Osteoblast (primary cell): ENCODE measurements around the gene TBL1X. TPM values are rescaled to one million over a fixed set of nuclear protein-coding genes. Genes with fewer than 3 reads are reported as not detected.
A peak's percentile ranks its signal among the peaks of the same experiment; 100 is the strongest.

Experiments
- DNase-seq: peaks from one replicate; pipeline ENCODE4 v3.0.0; 2011; ENCODE audit warnings: low spot score, mixed read lengths; ENCODE audit not compliant: insufficient read length; ENCODE audit errors: missing footprints
- H2AFZ ChIP-seq: 2 replicates; pipeline ENCODE4 v1.6.0; 2011; ENCODE audit warnings: mild to moderate bottlenecking, low read length
- H3K27ac ChIP-seq: 2 replicates; pipeline ENCODE4 v1.5.1; 2011; ENCODE audit warnings: mild to moderate bottlenecking, low read depth, low read length, moderate library complexity
- H3K27me3 ChIP-seq: 2 replicates; pipeline ENCODE4 v1.6.0; 2012; ENCODE audit warnings: mild to moderate bottlenecking, control low read depth, inconsistent platforms, low read length, moderate library complexity; ENCODE audit not compliant: insufficient read depth
- H3K36me3 ChIP-seq: 2 replicates; pipeline ENCODE4 v1.5.1; 2011; ENCODE audit warnings: mild to moderate bottlenecking, low read length, control low read depth, moderate library complexity; ENCODE audit not compliant: insufficient read depth
- H3K4me1 ChIP-seq: 2 replicates; pipeline ENCODE4 v1.5.1; 2011; ENCODE audit warnings: mild to moderate bottlenecking, low read length, control low read depth, moderate library complexity; ENCODE audit not compliant: insufficient read depth
- H3K4me2 ChIP-seq: 2 replicates; pipeline ENCODE4 v1.6.0; 2011; ENCODE audit warnings: mild to moderate bottlenecking, low read length; ENCODE audit not compliant: insufficient read depth
- H3K4me3 ChIP-seq: fragments of 200-600 bp; sonication (generic); 3 replicates; pipeline ENCODE4 v1.5.1; 2012; ENCODE audit warnings: mild to moderate bottlenecking, low read length, inconsistent platforms; ENCODE audit not compliant: insufficient read depth
- H3K79me2 ChIP-seq: 2 replicates; pipeline ENCODE4 v1.6.0; 2012; ENCODE audit warnings: mild to moderate bottlenecking, low read length, control low read depth, inconsistent platforms; ENCODE audit not compliant: insufficient read depth
- H3K9me3 ChIP-seq: 2 replicates; pipeline ENCODE4 v1.5.1; 2011; ENCODE audit warnings: low read depth, low read length, control low read depth
- H4K20me1 ChIP-seq: 2 replicates; pipeline ENCODE4 v1.6.0; 2012; ENCODE audit warnings: mild to moderate bottlenecking, low read length, control low read depth; ENCODE audit not compliant: insufficient read depth
- CTCF ChIP-seq: IDR thresholded peaks from 2 replicates; pipeline ENCODE4 v1.5.1; 2011; ENCODE audit warnings: mild to moderate bottlenecking, low read depth, low read length, moderate library complexity; ENCODE audit errors: extremely low read depth
- total RNA-seq: library from RNA; depleted of rRNA; stranded (reverse); fragments of >200 nt; gene quantifications from 2 replicates; pipeline ENCODE4 v1.2.3, GENCODE V29; 2012

The TBL1X gene
- total RNA-seq, 1 donor = 15.2 TPM

- TF ChIP-seq CTCF = no peak
- Histone ChIP-seq H3K27me3 (no peaks in the 10 kb centered on the region), H2AFZ (peak overlapping the region; percentile 32), H3K4me2 (peak overlapping the region; percentile 39), H3K4me3 (peak overlapping the region; percentile 3), H3K9me3 (no peaks in the 10 kb centered on the region), H3K4me1 (peaks cover 8% of the 10 kb centered on the region), H3K36me3 (no peaks in the 10 kb centered on the region), H3K27ac (peak overlapping the region; percentile 44), H4K20me1 (no peaks in the 10 kb centered on the region), H3K79me2 (no peaks in the 10 kb centered on the region)
- DNase-seq = no peak
Measured at GRCh38 chrX:9604111-9604907, 139.5 kb downstream of the TBL1X start.

GRCh38 chrX:9604908-9605306 lies 140.0 kb downstream of the TBL1X start:
- Histone ChIP-seq H3K27ac (peak overlapping the region; percentile 44), H3K4me3 (peak overlapping the region; percentile 3), H2AFZ (peak overlapping the region; percentile 32), H3K27me3 (no peaks in the 10 kb centered on the region), H3K4me2 (peak overlapping the region; percentile 39), H3K36me3 (no peaks in the 10 kb centered on the region), H3K79me2 (no peaks in the 10 kb centered on the region), H3K4me1 (peaks cover 8% of the 10 kb centered on the region), H3K9me3 (no peaks in the 10 kb centered on the region), H4K20me1 (no peaks in the 10 kb centered on the region)
- DNase-seq = no peak
- no peak for TF ChIP-seq CTCF

- peaks cover 8% of the 10 kb centered on the region for H3K4me1 ChIP-seq
- no peaks in the 10 kb centered on the region for H3K36me3 ChIP-seq
- no peak overlapping the region for H3K4me3 ChIP-seq
- no peaks in the 10 kb centered on the region for H3K79me2 ChIP-seq
- TF ChIP-seq CTCF = no peak
- H4K20me1 ChIP-seq = no peaks in the 10 kb centered on the region
- H3K27ac ChIP-seq = no peak overlapping the region
- no peaks in the 10 kb centered on the region for H3K27me3 ChIP-seq
- H2AFZ ChIP-seq = no peak overlapping the region
- no peaks in the 10 kb centered on the region for H3K9me3 ChIP-seq
- no peak overlapping the region for H3K4me2 ChIP-seq
- DNase-seq = no peak
Measured at GRCh38 chrX:9605484-9605883, 140.6 kb downstream of the TBL1X start.

- H3K9me3 ChIP-seq = no peaks in the 10 kb centered on the region
- no peak for TF ChIP-seq CTCF
- H3K4me2 ChIP-seq = no peak overlapping the region
- no peaks in the 10 kb centered on the region for H3K36me3 ChIP-seq
- H3K79me2 ChIP-seq = no peaks in the 10 kb centered on the region
- H4K20me1 ChIP-seq = no peaks in the 10 kb centered on the region
- H3K27ac ChIP-seq = no peak overlapping the region
- H2AFZ ChIP-seq = no peak overlapping the region
- DNase-seq = no peak
- H3K4me1 ChIP-seq = peaks cover 14% of the 10 kb centered on the region
- no peak overlapping the region for H3K4me3 ChIP-seq
- no peaks in the 10 kb centered on the region for H3K27me3 ChIP-seq
Measured at GRCh38 chrX:9606971-9607370, 142.1 kb downstream of the TBL1X start.
